GM13977 (cell line): ENCODE measurements around the gene PSKH1.

Experiments used
- DNase-seq: peaks from one replicate; pipeline ENCODE4 v3.0.0; 2012; ENCODE audit warnings: low spot score
- in situ Hi-C: fragments of 300-500 bp; cut with MboI; formaldehyde crosslinking; loops from one replicate; pipeline ENCODE4 v1.12.0; 2022; ENCODE audit warnings: low sequenced_read_pairs, low pct_unique_long_range_greater_than_20kb, mixed read lengths, inconsistent platforms; ENCODE audit not compliant: unreplicated experiment
- TF ChIP-seq, protein P1 (sequence below): IDR thresholded peaks from 2 replicates; pipeline ENCODE4 v1.5.1; 2012; ENCODE audit warnings: mild to moderate bottlenecking, control low read depth; ENCODE audit not compliant: insufficient read depth; ENCODE audit errors: extremely low read depth, missing control alignments

PSKH1 gene

GRCh38 chr16:67874372-67874771, 18.7 kb upstream of the PSKH1 start:
- no peak for DNase-seq
- in situ Hi-C loops = no loop called here
- TF ChIP-seq, protein P1, sequence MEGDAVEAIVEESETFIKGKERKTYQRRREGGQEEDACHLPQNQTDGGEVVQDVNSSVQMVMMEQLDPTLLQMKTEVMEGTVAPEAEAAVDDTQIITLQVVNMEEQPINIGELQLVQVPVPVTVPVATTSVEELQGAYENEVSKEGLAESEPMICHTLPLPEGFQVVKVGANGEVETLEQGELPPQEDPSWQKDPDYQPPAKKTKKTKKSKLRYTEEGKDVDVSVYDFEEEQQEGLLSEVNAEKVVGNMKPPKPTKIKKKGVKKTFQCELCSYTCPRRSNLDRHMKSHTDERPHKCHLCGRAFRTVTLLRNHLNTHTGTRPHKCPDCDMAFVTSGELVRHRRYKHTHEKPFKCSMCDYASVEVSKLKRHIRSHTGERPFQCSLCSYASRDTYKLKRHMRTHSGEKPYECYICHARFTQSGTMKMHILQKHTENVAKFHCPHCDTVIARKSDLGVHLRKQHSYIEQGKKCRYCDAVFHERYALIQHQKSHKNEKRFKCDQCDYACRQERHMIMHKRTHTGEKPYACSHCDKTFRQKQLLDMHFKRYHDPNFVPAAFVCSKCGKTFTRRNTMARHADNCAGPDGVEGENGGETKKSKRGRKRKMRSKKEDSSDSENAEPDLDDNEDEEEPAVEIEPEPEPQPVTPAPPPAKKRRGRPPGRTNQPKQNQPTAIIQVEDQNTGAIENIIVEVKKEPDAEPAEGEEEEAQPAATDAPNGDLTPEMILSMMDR = no peak

- TF ChIP-seq, protein P1 = no peak
- in situ Hi-C loops = no loop called here
- no peak for DNase-seq
These were observed 16.0 kb upstream of the PSKH1 start for GRCh38 chr16:67877064-67877463.

DNA sequence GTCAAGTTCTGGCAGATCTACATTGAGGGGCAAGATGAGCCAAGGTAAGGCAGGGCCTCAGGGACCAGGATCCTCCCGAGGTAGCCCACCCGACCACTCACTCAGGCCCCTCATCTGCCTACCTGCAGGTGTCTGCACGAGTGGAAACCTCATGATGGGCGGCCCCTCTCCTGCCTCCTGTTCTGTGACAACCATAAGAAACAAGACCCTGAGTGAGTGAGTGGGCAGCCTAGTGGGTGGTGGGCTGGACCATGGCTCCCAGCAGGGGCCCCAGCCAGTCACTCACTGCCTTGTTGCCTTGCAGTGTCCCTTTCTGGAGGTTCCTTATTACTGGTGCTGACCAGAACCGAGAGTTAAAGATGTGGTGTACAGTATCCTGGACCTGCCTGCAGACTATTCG, 14.8 kb upstream of the PSKH1 start:
- in situ Hi-C loops = no loop called here
- TF ChIP-seq, protein P1 = no peak
- DNase-seq = no peak

GRCh38 chr16:67878846-67879245, 14.2 kb upstream of the PSKH1 start:
- no peak for DNase-seq
- in situ Hi-C loops = no loop called here
- TF ChIP-seq, protein P1 = no peak

- in situ Hi-C loops = no loop called here
- TF ChIP-seq, protein P1 = no peak
- no peak for DNase-seq
These were observed 13.6 kb upstream of the PSKH1 start for GRCh38 chr16:67879462-67879861.

DNA sequence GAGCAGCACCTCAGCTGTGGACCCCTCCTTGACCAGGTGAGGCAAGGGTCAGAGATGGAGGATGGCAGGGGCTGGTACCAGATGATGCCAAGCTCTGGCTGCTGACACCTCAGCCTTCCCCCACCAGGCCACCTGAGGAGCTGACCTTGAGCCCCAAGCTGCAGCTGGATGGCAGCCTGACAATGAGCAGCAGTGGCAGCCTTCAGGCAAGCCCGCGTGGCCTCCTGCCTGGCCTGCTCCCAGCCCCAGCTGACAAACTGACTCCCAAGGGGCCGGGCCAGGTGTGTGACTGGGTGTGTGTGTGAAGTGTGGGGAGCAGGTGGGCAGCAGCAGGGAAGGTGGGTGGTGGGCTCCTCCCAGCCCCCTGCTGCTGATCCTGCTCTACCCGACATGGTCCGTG, 13.1 kb upstream of the PSKH1 start:
- no peak for DNase-seq
- TF ChIP-seq, protein P1 = no peak
- in situ Hi-C loops = no loop called here

DNA sequence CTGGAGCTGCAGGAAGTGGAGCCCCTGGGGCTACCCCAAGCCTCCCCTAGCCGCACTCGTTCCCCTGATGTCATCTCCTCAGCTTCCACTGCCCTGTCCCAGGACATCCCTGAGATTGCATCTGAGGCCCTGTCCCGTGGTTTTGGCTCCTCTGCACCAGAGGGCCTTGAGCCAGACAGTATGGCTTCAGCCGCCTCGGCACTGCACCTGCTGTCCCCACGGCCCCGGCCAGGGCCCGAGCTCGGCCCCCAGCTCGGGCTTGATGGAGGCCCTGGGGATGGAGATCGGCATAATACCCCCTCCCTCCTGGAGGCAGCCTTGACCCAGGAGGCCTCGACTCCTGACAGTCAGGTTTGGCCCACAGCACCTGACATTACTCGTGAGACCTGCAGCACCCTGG, 12.5 kb upstream of the PSKH1 start:
- DNase-seq = no peak
- in situ Hi-C loops = no loop called here
- TF ChIP-seq, protein P1 = no peak
